22Rv1 (cell line): ENCODE data around the gene ACAN.
"Not testable (repeated sequence)": the region's sequence is repeated elsewhere in the genome, so short reads cannot be mapped to it uniquely, and the experiment has no call there.

ENCODE experiments used
- H3K27ac ChIP-seq: fragments of 450-650 bp; 2 replicates; pipeline ENCODE4 v1.5.1; 2017
- ZFX ChIP-seq: fragments of 450-650 bp; IDR thresholded peaks from 2 replicates; pipeline ENCODE4 v1.6.1; 2017; ENCODE audit warnings: antibody characterized with exemption, borderline replicate concordance
- TF ChIP-seq, protein P1 (sequence below): fragments of 450-650 bp; IDR thresholded peaks from 2 replicates; pipeline ENCODE4 v1.5.1; 2017; ENCODE audit warnings: mild to moderate bottlenecking

ACAN gene

DNA sequence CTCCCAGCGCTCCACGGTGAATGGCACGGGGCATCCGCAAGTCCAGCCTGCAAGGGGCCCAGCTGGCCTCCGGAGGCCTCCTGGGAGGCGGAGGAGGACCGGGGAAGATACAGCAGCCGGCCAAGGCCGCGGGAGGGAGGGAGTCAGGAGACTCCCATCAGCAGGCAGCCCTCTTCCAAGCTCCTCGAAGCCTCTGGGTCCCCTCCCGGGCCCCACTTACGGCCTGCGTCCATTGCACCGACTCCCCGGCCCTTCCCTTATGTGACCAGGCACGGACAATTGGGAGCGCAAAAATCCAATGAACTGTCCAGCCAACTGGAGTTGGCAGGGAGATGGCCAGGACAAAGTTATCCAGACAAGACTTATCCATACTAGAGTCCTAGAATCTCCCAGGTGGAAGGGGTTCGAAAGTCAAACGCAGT lies 109.3 kb downstream of the ACAN start:
- TF ChIP-seq, protein P1, sequence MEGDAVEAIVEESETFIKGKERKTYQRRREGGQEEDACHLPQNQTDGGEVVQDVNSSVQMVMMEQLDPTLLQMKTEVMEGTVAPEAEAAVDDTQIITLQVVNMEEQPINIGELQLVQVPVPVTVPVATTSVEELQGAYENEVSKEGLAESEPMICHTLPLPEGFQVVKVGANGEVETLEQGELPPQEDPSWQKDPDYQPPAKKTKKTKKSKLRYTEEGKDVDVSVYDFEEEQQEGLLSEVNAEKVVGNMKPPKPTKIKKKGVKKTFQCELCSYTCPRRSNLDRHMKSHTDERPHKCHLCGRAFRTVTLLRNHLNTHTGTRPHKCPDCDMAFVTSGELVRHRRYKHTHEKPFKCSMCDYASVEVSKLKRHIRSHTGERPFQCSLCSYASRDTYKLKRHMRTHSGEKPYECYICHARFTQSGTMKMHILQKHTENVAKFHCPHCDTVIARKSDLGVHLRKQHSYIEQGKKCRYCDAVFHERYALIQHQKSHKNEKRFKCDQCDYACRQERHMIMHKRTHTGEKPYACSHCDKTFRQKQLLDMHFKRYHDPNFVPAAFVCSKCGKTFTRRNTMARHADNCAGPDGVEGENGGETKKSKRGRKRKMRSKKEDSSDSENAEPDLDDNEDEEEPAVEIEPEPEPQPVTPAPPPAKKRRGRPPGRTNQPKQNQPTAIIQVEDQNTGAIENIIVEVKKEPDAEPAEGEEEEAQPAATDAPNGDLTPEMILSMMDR, result no peak
- TF ChIP-seq ZFX, result no peak
- no peak overlapping the region for H3K27ac ChIP-seq

- H3K27ac ChIP-seq, result peak within 1 kb of the TSS; percentile 29
- TF ChIP-seq, protein P1, result no peak; the same call in none of the 2 replicates
- TF ChIP-seq ZFX, result no peak
Observed at GRCh38 chr15:88913017-88913849, 110.0 kb downstream of the ACAN start, which contains the start of gene MFGE8. MFGE8 (minus strand) TSS chr15:88913379; CDS start chr15:88913319, 60 bp downstream.

GRCh38 chr15:88913850-88914169 lies 110.6 kb downstream of the ACAN start:
- TF ChIP-seq ZFX, result no peak
- TF ChIP-seq, protein P1, result no peak
- no peak overlapping the region; the same call in 1 of the 2 replicates for H3K27ac ChIP-seq

GRCh38 chr15:88915354-88915753 lies 112.1 kb downstream of the ACAN start:
- no peak for TF ChIP-seq ZFX
- TF ChIP-seq, protein P1, result no peak
- no peak overlapping the region for H3K27ac ChIP-seq

DNA sequence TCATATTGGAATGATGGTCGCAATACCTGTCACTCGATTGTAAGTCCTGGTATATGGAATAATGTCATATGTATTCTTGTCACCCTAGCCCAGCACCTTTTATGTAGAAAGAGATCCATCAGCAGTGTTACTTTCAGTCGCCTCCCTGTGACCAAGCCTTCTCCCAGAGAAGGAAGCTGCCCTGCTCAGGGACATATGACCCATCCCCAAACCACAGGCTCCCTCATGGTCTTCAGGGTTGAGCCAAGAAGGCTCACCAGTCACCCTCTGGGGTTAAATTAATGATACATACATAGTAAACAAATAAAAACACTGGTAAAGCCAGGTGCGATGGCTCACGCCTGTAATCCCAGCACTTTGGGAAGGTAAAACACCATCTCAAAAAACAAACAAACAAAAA lies 114.5 kb downstream of the ACAN start:
- H3K27ac ChIP-seq, result no peak overlapping the region
- TF ChIP-seq, protein P1, result no peak
- TF ChIP-seq ZFX, result no peak

GRCh38 chr15:88918738-88919137 lies 115.5 kb downstream of the ACAN start:
- TF ChIP-seq, protein P1, result no peak
- no peak overlapping the region for H3K27ac ChIP-seq

DNA sequence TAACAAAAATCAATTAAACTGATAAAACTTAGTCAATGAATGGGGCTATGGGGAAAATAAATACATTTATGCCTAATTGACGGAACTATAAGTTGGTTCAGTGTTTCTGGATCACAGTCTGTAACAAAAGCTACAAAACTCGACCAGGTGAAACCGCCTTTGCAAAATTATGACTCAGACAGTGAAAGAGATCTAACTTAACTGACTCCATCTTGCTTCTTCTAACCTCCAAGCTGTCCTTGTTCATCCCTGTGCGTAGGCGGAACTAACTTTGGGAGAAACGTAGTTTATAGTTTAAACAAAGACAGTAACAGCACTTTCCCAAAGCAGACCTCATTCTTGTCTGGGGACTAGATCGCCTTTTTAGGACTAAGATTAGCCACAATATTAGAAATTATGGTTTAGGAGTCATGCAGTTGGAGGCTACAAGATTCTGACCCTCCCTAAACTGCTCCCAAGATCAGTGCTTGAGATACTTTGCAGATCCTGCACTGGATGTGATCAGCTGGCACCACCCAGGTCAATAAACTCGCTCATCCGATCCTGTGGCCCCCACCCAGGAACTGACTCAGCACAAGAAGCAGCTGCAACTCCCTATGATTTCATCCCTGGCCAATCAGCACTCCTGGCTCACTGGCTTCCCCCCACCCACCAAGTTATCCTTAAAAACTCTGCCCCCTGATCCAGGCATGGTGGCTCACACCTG lies 117.1 kb downstream of the ACAN start:
- TF ChIP-seq, protein P1, result no peak
- no peak for TF ChIP-seq ZFX
- no peak overlapping the region for H3K27ac ChIP-seq

- H3K27ac ChIP-seq, result not testable (repeated sequence)
Observed at GRCh38 chr15:88920892-88921435, 117.7 kb downstream of the ACAN start.
